Stimulated activated CD4-positive, alpha-beta T cell treated with anti-CD3 and anti-CD28 coated beads, Interleukin-1b, Interleukin-23, amount 100 ng/mL, for 48 hours (primary cell): ENCODE measurements around the gene SAFB2.

Experiments
- DNase-seq: peaks from one replicate; pipeline ENCODE4 v3.0.0-alpha.2; 2020

Gene SAFB2

GRCh38 chr19:5605362-5605761 lies 17.2 kb downstream of the SAFB2 start:
- DNase-seq = no peak

GRCh38 chr19:5603626-5604025 lies 18.9 kb downstream of the SAFB2 start:
- no peak for DNase-seq

- DNase-seq = no peak
Observed at GRCh38 chr19:5600797-5601196, 21.8 kb downstream of the SAFB2 start.

GRCh38 chr19:5595745-5596144 lies 26.8 kb downstream of the SAFB2 start:
- DNase-seq = no peak

- DNase-seq = no peak
Observed at GRCh38 chr19:5595129-5595528, 27.4 kb downstream of the SAFB2 start.

GRCh38 chr19:5594521-5594950 lies 28.0 kb downstream of the SAFB2 start:
- DNase-seq = no peak

- DNase-seq = no peak
Observed at GRCh38 chr19:5593343-5594255, 29.0 kb downstream of the SAFB2 start.

- DNase-seq = no peak
Observed at GRCh38 chr19:5592531-5593342, 29.8 kb downstream of the SAFB2 start.

- no peak for DNase-seq
Observed at GRCh38 chr19:5591476-5591875, 31.1 kb downstream of the SAFB2 start.

- DNase-seq = no peak
Observed at GRCh38 chr19:5590865-5591154, 31.8 kb downstream of the SAFB2 start.

GRCh38 chr19:5590151-5590864 lies 32.3 kb downstream of the SAFB2 start:
- no peak for DNase-seq

- DNase-seq = no peak
Observed at GRCh38 chr19:5588906-5589676, 33.5 kb downstream of the SAFB2 start.

GRCh38 chr19:5588441-5588840 lies 34.1 kb downstream of the SAFB2 start:
- no peak for DNase-seq

- DNase-seq = no peak
Observed at GRCh38 chr19:5587661-5588060, 34.9 kb downstream of the SAFB2 start.

- DNase-seq = no peak
Observed at GRCh38 chr19:5587071-5587455, 35.5 kb downstream of the SAFB2 start.

- no peak for DNase-seq
Observed at GRCh38 chr19:5586300-5587070, 36.1 kb downstream of the SAFB2 start.

GRCh38 chr19:5585461-5586299 lies 36.9 kb downstream of the SAFB2 start:
- DNase-seq = peak; percentile 23

GRCh38 chr19:5580161-5580571 lies 42.4 kb downstream of the SAFB2 start:
- DNase-seq = no peak

GRCh38 chr19:5579697-5580096 lies 42.9 kb downstream of the SAFB2 start:
- DNase-seq = no peak

GRCh38 chr19:5579286-5579685 lies 43.3 kb downstream of the SAFB2 start:
- no peak for DNase-seq
